Colon (tissue), 2 donors: ENCODE results near the gene LPAR1.

Source experiments
- FAIRE-seq: peaks from 2 replicates; lab custom pipeline; 2012; peaks lifted over from hg19 to GRCh38; lab: Jason Lieb, UNC
- donor health status: control.
- donor health status: control.

The LPAR1 gene

DNA sequence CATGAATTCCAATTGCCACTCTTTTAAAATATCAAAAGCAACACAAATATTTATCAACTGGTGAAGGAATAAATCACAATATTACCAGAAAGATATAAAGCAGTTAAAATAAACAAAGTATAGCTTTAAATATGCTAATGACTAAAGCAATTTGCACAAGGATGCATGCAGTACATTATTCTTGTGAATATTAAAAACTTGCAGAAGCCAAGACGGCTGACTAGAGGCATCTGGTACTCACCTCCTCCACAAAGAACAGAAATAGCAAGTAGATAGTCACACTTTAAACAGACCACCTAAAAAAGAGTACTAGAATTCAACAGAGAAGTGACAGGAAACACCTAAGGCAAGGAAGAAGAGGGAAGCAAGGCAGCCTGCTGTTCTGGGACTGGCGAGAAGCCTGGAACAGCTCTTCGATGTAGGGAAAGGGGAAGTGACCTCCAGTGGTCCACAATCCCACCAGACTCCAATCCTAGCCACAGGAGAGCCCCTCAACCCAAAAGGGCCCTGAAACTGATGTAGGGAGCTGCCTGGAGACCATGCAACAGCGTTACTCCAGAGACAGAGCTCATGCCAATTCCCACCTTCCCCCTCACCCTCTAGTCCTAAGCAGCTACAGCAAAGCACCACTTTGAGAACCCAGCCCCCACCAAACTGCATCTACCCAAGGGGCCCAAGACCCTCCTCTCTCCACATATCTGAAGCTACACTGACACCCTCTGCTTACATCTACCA lies 86.3 kb downstream of the LPAR1 start:
- no peak for FAIRE-seq

DNA sequence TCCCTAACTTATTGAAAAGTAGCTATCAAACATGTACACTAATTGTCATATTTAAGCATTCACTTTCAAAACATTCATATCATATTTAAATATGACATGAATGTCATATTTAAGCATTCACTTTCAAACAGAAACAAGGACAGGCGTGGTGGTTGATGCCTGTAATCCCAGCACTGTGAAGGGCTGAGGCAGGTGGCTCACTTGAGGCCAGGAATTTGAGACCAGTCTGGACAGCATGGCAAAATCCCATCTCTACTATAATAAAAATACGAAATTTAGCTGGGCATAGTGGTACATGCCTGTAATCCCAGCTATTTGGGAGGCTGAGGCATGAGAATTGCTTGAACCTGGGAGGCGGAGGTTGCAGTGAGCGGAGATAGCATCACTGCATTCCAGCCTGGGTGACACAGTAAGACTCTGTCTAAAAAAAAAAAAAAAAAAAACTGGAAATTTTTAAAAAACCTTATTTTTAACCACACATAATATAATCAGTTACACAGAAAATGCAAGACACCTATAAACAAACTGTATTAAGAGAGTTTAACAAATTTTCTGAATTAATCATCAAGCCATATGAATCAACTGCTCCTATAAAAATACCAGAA lies 88.1 kb downstream of the LPAR1 start:
- FAIRE-seq, result no peak

DNA sequence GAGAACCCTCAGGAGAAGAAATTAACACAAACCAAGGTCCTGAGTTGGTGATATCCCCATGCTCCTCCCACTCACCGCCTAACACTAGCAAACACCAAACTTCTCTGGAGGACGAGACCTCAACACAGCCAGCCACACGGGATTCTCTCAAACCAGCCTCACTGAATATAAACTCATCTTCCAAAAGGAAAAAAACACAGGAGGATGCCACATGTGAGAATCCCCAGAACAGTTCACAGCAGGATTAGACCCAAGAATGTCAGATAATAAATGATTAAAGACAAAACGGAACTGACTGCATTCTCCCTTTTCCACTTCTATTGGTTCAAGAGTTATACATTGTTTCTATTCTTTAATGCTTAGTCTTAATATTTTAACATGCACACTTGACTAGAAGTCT lies 89.2 kb downstream of the LPAR1 start:
- no peak for FAIRE-seq

DNA sequence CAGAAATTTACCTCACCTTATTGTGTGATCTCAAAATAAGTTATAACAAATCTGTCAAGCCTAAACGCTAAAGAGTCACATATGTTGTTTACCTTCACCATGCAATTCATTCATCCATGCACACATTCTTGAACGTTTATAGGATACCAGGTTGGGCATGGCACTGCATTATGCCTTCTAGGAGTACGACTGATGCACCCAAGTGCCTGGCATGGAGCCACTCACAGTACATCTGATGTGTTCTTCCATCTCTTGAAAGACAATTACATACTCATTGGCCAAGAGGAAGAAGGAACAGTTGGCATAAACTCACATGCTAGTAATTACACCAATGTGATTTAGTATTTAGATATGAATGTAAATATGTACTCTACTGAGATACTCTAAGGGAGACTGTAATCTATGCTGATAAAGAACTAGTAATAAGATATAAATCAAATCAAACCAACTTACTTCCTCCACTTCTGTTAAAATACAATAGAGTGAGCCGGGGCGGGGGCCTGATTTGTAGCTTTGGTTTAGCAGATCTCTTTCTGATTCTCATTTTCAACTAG lies 90.7 kb downstream of the LPAR1 start:
- FAIRE-seq, result no peak

DNA sequence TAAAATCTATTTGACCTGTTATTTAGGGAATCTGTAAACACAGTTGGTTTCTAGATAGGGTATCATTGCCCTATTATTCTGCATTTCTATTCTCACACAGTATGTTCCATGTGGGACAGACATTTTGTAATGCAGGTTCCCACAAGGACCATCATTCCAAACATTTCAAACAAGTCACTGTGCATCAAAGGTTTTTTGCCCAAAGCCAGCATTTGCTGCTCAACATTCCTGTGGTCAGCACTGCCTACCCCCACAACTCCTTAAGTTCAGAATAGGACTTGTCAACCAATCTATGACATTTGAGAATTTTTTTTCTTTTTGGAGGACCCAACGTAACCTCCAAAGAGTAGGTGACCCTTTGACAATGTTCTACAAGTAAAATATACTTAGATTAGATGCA lies 95.7 kb downstream of the LPAR1 start:
- no peak for FAIRE-seq

DNA sequence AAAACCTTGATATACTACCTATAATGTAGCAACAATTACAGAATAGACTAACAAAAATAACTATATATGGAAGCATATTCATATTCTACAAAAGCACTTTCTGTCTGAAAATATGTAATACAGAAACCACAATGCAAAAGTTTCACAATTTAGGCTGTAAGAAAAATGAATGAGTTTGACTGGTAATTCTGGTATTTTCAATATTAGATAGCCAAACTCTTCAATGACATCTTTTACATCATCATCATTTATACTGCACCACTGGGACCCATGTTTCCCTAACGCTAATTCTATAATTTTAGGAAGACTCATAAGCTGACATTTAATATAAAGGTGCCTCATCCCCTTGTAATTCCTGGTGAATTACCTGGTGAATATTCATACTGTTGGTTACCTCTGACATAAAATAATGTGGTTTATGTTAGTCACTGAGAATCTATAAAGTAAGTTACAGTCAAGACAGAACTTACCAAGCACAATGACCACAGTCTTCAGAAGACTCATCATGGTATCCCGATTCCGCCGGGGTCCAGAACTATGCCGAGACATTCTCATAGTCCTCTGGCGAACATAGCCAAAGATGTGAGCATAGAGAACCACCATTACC lies 97.2 kb downstream of the LPAR1 start:
- no peak for FAIRE-seq

DNA sequence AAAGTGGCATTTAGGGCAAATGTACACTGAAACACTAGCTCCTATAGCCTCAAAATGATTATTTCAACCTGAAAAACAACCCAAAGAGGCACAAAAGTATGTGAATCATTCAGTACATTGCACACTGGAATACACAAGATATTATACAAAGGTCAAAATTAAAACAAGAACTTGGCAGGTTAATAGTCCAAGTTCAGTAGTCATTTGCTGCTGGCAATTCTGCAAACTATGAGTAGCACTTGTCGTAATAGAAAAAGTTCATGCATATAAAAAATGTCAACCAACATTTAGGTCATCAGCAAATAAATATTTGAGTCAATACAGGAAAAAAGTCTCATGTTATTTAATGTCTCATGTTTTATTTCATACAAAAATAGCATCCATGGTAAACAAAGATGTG lies 98.7 kb downstream of the LPAR1 start:
- no peak for FAIRE-seq

DNA sequence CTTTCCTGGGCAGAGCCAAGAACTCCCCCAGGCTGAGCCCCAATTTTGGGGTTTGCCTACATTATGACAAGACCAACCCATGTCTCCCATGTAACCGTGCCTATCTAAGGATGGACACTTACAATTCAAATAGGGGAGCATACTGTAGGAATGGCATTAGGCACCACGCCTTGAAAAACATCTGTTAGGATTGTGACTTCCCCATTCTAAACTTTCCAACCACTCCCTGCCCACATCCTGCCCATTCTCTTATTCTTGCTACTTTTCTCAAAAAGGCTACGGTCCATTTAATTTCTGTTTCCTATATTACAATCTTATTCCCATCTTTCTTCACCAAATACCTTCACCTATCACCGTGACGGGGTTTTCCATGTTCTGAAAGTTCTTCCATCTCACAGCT lies 99.2 kb downstream of the LPAR1 start:
- FAIRE-seq, result no peak

DNA sequence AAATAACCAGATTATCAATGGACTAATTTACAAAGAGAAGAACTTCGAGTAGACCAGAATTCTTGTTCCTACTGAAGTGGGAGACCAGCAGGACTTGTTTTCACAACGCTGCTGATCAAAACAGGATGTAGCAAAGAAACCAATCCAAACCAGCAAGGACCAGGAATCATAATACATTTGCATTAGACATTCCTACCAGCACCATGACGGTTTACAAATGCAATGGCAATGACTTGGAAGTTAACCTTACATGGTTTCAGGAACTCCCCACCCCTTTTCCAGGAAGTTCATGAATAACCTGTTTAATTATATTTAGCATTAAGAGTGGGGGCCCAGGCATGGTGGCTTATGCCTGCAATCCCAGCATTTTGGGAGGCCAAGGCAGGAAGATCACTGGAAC lies 100.0 kb downstream of the LPAR1 start:
- FAIRE-seq, result no peak

DNA sequence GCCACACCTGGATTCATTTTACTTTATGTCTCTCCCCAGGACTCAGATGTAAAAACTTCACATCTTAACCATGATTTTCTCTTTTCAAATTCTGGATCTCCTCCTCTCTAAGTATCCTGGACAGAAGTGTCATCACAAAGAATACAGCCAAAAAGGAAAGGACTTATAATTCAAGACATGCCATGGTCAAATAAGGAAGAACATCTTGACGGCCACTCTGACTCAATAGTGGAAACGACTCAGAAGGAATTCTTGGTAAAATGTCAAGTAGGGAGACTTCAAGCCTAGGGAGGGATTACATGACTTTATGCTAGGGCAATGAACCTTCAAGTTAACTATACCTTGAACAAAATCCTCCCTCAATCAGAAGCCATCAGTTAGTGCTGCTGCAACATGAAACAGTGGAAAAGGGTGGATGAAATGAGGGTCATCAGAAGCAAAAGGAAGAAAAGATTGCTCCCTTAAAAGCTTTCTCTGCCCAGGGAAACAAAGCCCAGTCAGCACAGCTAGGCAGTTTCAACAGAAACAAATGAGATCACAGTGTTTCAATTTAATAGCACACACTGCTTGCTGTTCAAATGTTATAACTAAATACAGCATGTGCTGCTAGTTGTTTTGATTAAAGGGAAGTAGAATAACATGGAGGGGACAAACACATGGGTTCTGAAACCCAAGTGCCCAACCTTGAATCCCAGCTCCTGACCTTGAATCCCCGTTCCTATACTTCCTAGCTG lies 101.4 kb downstream of the LPAR1 start:
- FAIRE-seq, result no peak

DNA sequence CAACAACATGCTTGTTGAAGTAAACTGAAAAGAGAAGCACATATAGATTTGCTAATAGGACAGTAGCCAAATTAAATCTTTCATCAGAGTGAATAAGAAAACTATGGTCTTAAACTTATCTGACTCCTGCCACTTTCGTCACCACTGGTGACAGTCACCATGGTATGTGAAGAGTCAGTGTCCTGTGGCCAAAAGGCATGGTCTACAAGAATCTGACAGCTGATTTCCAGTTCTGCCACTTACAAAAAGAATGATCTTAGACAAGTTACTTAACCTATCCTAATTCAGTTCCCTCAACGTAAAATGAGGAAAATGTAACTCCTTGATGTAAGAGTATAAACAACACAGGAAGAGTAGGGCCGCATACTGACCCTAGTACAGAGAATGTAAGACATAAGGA lies 102.0 kb downstream of the LPAR1 start:
- FAIRE-seq, result no peak

DNA sequence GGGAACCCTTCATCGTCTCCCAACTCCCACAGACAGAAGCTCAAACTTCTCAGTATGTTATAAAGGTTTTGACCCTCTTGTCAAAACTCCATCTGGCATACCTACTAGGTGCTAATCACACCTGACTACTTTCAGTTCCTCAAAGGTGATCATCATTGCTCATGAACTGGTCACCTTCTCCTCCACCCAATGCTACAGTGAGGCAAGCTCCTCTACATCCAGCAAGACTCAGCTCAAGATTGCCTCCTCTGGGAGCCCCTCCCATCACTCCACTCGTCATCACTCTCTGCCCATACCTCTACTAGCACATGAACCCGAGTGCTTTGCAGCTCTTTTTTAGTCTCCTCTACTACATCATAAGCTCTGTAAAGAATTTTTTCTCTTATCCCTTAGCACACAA lies 102.4 kb downstream of the LPAR1 start:
- no peak for FAIRE-seq

DNA sequence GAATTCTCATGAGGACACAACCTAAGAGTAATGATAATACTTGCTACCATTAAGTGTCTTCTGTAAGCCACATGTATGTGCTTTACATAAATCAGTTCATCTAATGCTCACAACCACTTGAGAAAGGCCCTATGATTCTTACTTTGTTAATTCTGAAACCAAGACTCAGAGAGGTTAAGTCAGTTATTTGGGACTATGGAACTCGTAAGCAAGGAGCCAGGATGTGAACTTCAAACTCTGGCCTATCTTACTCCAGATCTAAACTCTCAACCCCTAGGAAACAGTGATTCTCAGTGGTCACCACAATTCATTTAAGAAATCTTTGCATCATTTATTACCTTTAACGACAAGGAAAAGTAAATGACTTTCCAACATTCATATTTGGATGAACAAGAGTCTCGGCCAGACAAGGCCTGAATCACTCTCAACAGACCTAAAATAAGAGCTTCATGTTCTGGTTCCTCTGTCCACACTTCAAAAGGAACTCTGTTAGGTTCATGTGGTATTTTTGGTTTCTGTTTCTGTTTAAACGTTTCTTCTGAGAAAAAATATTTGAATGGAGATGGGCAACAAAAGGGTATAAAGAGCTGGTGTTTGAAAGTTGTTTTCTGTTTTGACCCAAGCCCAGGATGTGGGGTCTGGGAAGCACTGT lies 104.8 kb downstream of the LPAR1 start:
- no peak for FAIRE-seq

DNA sequence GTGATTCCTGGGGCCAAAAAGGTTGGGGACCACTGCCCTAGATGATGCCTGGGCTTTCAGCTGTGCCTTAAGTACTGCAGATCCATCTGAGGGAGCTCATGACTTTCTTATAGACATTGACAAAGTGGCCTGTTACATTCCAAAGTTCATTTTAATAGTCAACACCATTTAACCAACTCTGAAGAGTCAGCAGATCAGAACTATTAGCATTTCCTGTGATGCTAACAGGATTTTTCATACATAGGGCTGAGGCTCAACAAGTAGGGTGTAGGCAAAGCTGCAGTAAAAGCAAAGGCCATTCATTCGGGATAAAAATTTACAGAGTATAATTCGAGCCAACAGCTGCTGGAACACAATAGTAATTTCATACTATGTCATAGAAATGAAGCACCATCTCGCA lies 105.4 kb downstream of the LPAR1 start:
- no peak for FAIRE-seq

DNA sequence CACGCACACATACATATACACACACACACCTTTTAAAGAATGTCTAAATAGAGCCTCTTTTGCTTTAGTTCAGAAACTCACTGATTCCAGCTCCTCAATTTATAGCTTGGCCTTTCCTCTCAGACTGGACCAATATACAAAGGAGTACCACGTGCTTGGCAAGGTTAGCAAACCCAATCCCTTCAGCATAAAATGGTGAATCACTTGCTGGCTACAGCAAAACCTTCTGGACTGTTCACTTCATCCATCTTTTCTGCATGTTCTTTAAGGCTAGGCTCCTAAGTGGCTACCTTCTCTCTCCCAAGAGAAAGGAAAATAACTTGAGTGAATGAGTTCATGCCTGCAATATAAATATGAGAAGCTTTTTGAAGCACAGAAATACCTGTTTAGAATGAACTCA lies 109.7 kb downstream of the LPAR1 start:
- FAIRE-seq, result no peak

DNA sequence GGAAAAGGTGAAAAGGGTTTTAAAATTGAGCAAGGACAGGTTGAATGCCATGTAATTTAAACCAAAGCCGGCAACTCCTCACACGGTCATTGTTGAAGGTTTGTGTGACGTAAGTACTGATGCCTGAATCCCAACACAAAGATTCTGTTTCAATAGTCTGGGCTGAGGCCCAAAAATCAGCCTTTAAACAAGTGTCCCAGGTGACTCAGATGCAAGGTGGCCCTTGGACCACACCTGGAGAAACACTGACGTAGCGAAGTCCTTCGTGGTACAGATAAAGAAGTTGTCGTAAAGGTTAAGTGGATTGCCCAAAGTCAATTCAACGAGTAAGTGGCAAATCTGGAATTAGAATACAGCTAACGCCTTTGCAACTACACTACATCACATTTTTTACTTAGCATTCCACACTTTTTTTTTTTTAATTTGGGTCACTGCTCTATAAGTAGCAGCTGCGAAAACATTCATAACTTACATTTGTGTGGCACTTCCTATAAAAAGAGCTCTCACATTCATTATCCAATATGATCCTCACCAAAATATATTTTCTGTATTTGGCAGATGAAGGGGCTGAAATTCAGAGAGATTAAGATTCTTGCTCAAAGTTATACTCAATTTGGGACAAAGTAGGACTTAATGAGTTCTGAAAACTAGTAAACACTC lies 111.3 kb downstream of the LPAR1 start:
- no peak for FAIRE-seq

DNA sequence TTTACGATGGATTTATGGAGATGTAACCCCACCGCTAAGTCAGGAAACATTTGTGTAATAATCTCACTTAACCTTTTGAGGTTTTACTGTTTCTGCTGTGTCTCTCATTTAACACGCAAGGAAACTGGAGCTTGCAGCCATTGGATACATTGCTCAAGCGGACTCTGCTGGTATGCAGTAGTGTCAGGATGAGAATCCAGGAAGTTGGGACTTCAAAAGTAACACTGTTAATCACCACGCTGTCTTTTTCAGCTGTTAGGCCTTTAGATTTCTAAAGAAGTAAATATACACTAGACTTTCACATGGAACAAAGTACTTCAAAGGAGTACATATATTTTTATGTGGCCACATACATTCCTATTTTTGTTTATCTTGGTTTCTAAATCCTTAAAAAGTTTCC lies 114.7 kb downstream of the LPAR1 start:
- FAIRE-seq, result no peak

DNA sequence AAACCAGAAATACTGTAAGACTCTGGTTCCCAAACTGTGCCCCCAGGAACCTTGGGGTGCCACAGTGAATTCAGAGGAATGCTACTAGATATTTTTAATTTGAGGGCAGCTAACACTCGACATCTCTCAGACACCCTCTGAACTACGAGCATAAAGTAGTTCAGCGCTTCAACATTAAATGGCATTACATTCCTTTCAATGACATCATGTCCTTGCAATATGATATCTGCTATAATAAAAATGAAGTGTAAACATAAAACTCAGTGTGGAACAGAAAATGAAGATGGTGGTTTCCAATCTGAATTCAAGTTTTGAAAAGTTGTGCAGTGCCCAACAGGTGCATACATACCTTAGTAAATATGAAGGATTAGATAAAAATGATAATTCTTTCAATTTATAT lies 116.1 kb downstream of the LPAR1 start:
- no peak for FAIRE-seq

DNA sequence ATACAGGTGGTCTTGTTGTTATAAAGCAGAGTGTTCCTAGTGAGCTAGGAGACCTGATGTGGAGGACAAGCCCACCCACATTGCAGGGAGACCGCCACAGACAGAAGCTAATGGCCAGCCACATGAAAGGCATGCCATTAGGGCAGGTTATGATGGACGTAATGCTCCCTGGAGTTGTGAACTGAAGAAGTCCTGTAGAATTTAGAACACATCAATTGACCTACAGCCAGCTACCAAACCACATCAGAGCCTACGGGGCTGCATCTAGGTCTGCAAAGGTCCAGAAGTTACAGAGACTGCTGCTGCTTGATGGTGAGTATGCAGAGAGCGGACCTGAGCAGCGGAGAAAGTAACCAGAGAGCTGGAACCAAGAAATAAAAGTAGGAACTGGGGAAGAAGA lies 116.6 kb downstream of the LPAR1 start:
- FAIRE-seq, result no peak

DNA sequence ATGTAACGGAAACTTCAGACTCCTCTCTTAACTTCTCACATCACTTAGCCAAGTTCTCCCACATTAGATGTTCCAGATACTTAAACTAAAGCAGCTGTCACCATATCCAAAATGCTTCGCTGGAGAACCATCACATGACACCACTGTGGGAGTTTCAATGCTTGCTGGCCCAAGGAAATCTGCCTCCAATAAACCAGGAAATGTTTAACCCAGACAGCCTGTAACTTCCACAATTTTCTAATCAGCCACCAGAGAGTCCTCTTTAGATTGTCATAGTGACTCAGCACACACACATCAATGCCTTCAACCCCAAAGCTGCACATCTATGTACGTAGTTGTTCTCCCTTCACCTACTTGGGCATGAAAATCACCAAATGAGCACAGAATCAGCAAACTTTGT lies 118.7 kb downstream of the LPAR1 start:
- FAIRE-seq, result no peak

DNA sequence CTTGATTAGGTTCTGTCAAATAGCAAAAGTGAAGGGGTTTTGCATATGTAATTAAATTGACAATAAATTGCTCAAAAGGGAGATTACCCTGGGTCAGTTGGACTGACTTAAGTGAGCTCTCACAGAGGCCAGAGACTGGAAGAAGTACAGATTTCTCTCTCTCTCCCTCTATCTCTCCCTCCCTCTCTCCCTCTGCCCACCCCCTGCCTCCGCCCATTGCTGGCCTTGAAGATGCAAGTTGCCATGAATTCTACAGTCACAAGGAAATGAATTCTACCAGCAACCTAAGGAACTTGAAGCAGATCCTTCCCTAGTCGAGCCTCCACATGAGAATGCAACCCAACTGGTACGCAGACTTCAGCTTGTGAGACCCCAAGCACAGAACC lies 119.2 kb downstream of the LPAR1 start:
- no peak for FAIRE-seq
